ENCODE results near the gene FXYD2. TPM values are rescaled to one million over a fixed set of nuclear protein-coding genes. Genes with fewer than 3 reads are reported as not detected.

FXYD2 gene
- total RNA-seq, 1 donor, result not detected

DNA sequence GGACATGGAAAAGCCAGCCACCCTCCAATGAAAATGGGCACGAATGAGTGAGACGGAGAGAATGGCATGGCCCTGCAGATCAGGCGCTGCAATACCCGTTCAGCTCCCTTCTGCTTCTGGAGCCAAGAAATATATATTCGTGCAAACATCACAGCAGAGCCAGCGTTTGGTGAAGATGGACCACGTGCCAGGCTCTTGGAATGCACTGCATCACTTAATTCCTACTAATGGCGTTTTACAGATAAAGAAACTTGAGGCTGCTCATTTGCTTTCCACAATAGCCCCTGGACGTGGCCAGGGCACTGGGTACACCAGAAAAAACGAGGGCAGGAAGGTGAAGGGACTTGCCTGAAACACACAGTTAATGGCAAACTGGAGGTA, 1.6 kb upstream of the FXYD2 start:
- no peak for DNase-seq (ENCODE audit: low read depth)
- TF ChIP-seq, protein P1, sequence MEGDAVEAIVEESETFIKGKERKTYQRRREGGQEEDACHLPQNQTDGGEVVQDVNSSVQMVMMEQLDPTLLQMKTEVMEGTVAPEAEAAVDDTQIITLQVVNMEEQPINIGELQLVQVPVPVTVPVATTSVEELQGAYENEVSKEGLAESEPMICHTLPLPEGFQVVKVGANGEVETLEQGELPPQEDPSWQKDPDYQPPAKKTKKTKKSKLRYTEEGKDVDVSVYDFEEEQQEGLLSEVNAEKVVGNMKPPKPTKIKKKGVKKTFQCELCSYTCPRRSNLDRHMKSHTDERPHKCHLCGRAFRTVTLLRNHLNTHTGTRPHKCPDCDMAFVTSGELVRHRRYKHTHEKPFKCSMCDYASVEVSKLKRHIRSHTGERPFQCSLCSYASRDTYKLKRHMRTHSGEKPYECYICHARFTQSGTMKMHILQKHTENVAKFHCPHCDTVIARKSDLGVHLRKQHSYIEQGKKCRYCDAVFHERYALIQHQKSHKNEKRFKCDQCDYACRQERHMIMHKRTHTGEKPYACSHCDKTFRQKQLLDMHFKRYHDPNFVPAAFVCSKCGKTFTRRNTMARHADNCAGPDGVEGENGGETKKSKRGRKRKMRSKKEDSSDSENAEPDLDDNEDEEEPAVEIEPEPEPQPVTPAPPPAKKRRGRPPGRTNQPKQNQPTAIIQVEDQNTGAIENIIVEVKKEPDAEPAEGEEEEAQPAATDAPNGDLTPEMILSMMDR (IDR thresholded peaks at IDR 0.05; ENCODE audit: insufficient read depth, low read length), result no peak
- H3K4me3 ChIP-seq (ENCODE audit: low read depth, low read length), result no peak overlapping the region

DNA sequence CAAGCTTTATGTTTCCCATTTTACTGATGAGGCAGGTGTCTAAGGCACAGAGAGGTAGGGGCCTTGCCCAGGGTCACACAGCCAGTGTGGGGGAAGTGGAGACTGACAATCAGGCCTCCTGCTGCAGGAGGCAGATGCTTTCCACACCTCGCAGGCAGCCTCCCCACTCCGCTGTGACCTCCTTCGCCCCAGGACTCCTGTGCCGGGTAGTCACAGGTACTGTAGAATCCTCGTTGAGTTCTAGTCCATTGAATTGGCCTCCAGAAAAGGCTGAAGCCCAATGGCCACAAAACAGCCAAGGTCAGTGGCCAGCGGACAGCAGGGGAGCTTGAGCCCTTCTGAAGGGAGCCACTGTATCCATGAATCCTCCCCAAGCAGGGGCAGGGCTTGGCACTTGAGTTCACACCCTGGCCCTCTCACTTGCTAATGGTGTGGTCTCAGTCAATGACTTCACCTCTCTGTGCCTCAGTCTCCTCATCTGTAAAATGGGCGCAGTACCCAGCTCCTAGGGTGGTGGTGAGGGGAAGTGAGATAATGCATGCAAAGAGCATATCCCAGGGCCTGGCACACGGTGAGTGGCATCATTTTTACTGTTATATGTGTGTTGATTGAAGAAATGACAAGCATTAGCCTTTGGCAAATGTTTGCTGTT, 1.1 kb upstream of the FXYD2 start:
- DNase-seq (ENCODE audit: low read depth), result no peak

DNA sequence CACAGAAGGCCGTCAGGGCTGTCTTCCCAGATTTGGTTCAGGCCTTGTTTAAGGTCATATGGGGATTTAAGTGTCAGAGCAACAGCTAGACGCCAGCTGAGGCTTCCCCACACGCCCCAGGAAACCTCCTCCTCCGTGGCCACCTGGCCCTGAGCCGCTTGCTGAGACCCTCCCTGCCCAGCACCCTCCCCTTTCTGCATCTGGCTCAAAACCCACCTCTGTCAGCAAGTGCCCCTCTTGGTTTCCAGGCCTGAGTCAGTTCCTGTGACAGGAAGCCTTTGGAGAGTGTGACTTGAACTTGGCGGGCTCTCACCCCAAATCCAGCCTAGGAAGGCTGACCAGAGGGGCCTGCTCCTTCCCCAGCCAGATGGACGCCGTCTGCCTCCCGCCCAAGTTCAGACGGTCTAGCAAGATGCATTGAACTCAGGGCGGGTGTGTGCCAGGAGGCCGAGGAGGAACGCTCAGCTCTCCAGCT, 561 bp downstream of the FXYD2 start:
- H3K4me3 ChIP-seq (ENCODE audit: low read depth, low read length), result no peak overlapping the region
- peak; percentile 53 for DNase-seq (ENCODE audit: low read depth)
- TF ChIP-seq, protein P1 (IDR thresholded peaks at IDR 0.05; ENCODE audit: insufficient read depth, low read length), result no peak

More for the DNA sequence above, 1.1 kb upstream of the FXYD2 start:
- H3K4me3 ChIP-seq (ENCODE audit: low read depth, low read length), result no peak overlapping the region
- TF ChIP-seq, protein P1 (IDR thresholded peaks at IDR 0.05; ENCODE audit: insufficient read depth, low read length), result no peak

DNA sequence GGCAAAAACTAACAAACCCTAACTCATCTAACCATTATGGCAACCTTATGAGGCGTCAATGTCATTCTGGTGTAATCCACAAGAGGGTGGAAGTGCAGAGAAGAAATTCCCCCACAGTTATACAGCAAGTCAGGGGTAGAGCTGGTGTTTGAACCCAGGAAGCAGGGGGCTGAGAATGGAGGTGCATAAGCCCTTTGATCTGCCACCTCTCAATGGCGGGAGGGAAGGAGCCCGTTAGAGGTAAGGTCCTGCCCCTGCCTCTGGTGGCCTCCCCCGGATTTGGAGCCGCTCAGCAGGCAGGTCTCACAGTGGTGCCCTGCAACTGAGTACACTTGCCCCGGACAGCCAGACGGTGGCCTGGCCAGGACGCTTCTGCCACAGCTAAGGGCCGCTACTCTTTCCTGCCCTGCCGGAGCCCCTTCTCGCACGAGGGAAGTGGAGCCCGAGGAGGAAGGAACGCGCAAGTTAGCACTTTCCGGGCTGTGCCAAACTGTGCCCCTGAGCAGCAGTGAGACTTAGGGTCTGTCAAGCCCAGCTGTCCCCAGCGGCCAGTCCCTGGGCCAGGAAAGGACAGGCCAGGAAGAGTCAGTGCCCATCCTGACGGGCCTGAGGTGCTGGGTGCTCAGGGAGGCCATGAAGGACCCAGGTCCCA, 1.1 kb downstream of the FXYD2 start:
- no peak overlapping the region for H3K4me3 ChIP-seq (ENCODE audit: low read depth, low read length)
- DNase-seq (ENCODE audit: low read depth), result no peak
- TF ChIP-seq, protein P1 (IDR thresholded peaks at IDR 0.05; ENCODE audit: insufficient read depth, low read length), result no peak

DNA sequence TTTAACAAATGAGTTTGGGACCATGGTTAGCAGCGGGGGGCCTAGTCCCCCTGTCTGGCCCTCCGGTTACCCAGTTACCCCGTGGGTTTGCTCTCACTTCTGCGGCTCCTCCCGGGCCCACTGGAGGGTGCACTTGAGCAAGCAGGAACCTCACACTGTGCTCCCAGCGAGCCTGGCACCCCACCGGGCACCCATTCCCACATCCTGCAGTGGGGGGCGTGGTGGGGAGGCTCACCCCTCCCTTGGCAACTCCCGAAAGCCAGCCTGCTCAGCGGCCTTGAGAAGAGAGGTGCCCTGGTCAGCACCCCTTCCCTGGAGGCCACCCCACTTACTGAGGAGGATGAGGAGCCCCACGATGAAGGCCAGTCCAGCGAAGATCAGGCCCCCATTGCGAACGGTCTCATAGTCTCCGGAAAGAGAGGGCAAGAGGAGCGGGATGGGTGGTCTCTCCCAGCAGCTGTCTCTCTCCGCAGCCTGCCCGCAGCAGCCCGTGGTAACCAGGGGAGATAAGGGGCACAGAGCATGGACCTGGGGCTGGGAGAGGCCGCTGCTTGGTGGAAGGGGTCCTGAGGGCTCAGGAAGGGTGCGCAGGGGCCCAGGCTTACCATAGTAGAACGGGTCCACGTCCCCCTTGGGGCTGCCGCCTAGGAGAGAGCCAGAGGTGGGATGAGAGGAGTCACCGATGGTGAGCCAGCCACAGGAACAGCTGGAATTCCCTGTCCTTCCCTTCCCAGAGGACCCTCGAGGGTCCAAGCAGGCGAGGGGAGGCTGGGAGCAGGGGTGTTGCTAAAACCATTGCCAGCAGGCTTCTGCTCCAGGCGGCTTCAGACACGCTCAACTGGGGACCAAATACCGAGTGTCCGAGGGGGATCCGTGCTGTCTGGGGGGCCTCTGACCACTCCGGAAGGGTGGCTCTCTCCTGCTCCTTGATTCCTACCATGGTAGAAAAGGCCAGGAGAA, 2.2 kb downstream of the FXYD2 start:
- TF ChIP-seq, protein P1 (IDR thresholded peaks at IDR 0.05; ENCODE audit: insufficient read depth, low read length), result peak; percentile 59
- H3K4me3 ChIP-seq (ENCODE audit: low read depth, low read length), result no peak overlapping the region
- DNase-seq (ENCODE audit: low read depth), result no peak

DNA sequence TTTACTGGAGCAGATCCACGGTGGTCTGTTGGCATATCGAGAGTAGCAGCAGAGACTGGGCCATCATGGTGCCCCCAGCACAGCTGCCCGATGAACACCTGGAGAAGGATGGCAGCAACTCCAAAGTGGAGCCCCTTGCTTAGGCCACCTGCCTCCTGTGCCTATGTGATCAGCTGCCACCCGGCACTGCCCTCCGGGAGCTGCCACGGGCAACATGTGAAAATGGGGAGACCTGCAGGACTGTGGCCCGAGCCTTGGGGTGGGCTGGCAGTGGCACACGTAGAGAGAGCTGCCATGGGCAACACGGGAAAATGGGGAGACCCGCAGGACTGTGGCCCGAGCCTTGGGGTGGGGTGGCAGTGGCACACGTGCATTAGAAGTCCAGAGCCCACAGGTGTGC, 3.1 kb downstream of the FXYD2 start:
- DNase-seq (ENCODE audit: low read depth), result no peak
- TF ChIP-seq, protein P1 (IDR thresholded peaks at IDR 0.05; ENCODE audit: insufficient read depth, low read length), result no peak

More for the DNA sequence above, 3.1 kb downstream of the FXYD2 start:
- no peak overlapping the region for H3K4me3 ChIP-seq (ENCODE audit: low read depth, low read length)

Measured in fibroblast of the aortic adventitia (primary cell).